ENCODE data around the gene TOR1AIP2.

TOR1AIP2 gene

GRCh38 chr1:179825206-179825605 lies 52.4 kb downstream of the TOR1AIP2 start:
- ATAC-seq = no peak

- no peak for ATAC-seq
Measured at GRCh38 chr1:179824265-179824664, 53.3 kb downstream of the TOR1AIP2 start.

GRCh38 chr1:179823693-179824092 lies 53.9 kb downstream of the TOR1AIP2 start:
- no peak for ATAC-seq

- ATAC-seq = no peak
Measured at GRCh38 chr1:179822065-179822464, 55.5 kb downstream of the TOR1AIP2 start.

GRCh38 chr1:179821524-179821923 lies 56.1 kb downstream of the TOR1AIP2 start:
- ATAC-seq = no peak

GRCh38 chr1:179820226-179820970 lies 57.2 kb downstream of the TOR1AIP2 start:
- no peak for ATAC-seq

- ATAC-seq = no peak
Measured at GRCh38 chr1:179818743-179819173, 58.8 kb downstream of the TOR1AIP2 start.

GRCh38 chr1:179818260-179818659 lies 59.3 kb downstream of the TOR1AIP2 start:
- ATAC-seq = no peak

- ATAC-seq = no peak
Measured at GRCh38 chr1:179817789-179818188, 59.8 kb downstream of the TOR1AIP2 start.

GRCh38 chr1:179817056-179817455 lies 60.5 kb downstream of the TOR1AIP2 start:
- ATAC-seq = no peak

- ATAC-seq = no peak
Measured at GRCh38 chr1:179816196-179816960, 61.2 kb downstream of the TOR1AIP2 start.

GRCh38 chr1:179815641-179816040 lies 62.0 kb downstream of the TOR1AIP2 start:
- no peak for ATAC-seq

- peak in 1 of 2 donors; percentile 44 for ATAC-seq
Measured at GRCh38 chr1:179814546-179814838, 63.1 kb downstream of the TOR1AIP2 start.

GRCh38 chr1:179813626-179814545 lies 63.7 kb downstream of the TOR1AIP2 start:
- ATAC-seq = no peak

GRCh38 chr1:179812501-179813292 lies 64.9 kb downstream of the TOR1AIP2 start:
- no peak for ATAC-seq

- no peak for ATAC-seq
Measured at GRCh38 chr1:179810367-179810715, 67.3 kb downstream of the TOR1AIP2 start.

GRCh38 chr1:179809506-179810366 lies 67.9 kb downstream of the TOR1AIP2 start:
- ATAC-seq = peak; percentile 45 to 51

- no peak for ATAC-seq
Measured at GRCh38 chr1:179808503-179808902, 69.1 kb downstream of the TOR1AIP2 start.

GRCh38 chr1:179807691-179808485 lies 69.7 kb downstream of the TOR1AIP2 start:
- ATAC-seq = no peak

GRCh38 chr1:179807291-179807690 lies 70.3 kb downstream of the TOR1AIP2 start:
- no peak for ATAC-seq

- ATAC-seq = no peak
Measured at GRCh38 chr1:179806333-179806732, 71.3 kb downstream of the TOR1AIP2 start.
